GM12878 (cell line): Measurements from ENCODE around the gene PFKP. TPM values are rescaled to one million over a fixed set of nuclear protein-coding genes. Genes with fewer than 3 reads are reported as not detected.

Source experiments
- ATAC-seq: fragments of 200-7000 bp; cut with Tn5 transposase; 3 replicates; pipeline ENCODE4 v1.9.1; 2020; ENCODE audit warnings: mild to moderate bottlenecking, moderate library complexity
- BruUV-seq: library from RNA; stranded (reverse); fragments of 400-500 nt; replicated peaks from 2 replicates; lab custom pipeline; 2021; lab: Mats Ljungman, UMichigan
- CTCF ChIA-PET: fragments of 300-600 bp; sonication (Branson Sonifier 250); formaldehyde crosslinking; extraction: SDS; loops from one replicate; lab custom pipeline; 2021; ENCODE audit warnings: inconsistent platforms; lab: Yijun Ruan, JAX
- POLR2A ChIA-PET: fragments of 350-600 bp; formaldehyde crosslinking; extraction: SDS; loops from one replicate; lab custom pipeline; 2021; ENCODE audit warnings: inconsistent platforms; lab: Charles Lee
- RAD21 ChIA-PET: fragments of 300-600 bp; sonication (Branson Sonifier 250); formaldehyde crosslinking; loops from one replicate; lab custom pipeline; 2023; ENCODE audit warnings: antibody characterized with exemption; ENCODE audit not compliant: unreplicated experiment; lab: Charles Lee
- SMC1A ChIA-PET: fragments of 300-600 bp; sonication (Branson Sonifier 250); formaldehyde crosslinking; loops from one replicate; lab custom pipeline; 2023; ENCODE audit not compliant: unreplicated experiment, uncharacterized antibody; lab: Charles Lee
- DNase-seq: peaks from one replicate; pipeline ENCODE4 v3.0.0-alpha.2; 2011; ENCODE audit warnings: low read depth, low spot score
- FAIRE-seq: peaks from 3 replicates; lab custom pipeline; 2011; peaks lifted over from hg19 to GRCh38; lab: Jason Lieb, UNC
- H2AFZ ChIP-seq: 2 replicates; pipeline ENCODE4 v1.6.0; 2011; ENCODE audit warnings: low read depth, low read length, control low read depth; ENCODE audit not compliant: control insufficient read depth
- H3K27ac ChIP-seq: 2 replicates; pipeline ENCODE4 v1.5.1; 2011; ENCODE audit warnings: control low read depth; ENCODE audit not compliant: control insufficient read depth, insufficient read depth
- H3K27me3 ChIP-seq, 2 experiments: replicated peaks in 1 of 2; 2 replicates each; pipeline versions ENCODE4 v1.6.0 to v1.6.1; 2011; ENCODE audit warnings: low read length in 1 of 2; ENCODE audit not compliant: control insufficient read depth in 2 of 2, insufficient read depth in 2 of 2
- H3K36me3 ChIP-seq, 2 experiments: 2 replicates each; pipeline ENCODE4 v1.5.1; 2011; ENCODE audit warnings: low read length in 1 of 2; ENCODE audit not compliant: control insufficient read depth in 2 of 2, insufficient read depth in 2 of 2
- H3K4me1 ChIP-seq: 2 replicates; pipeline ENCODE4 v1.6.1; 2011; ENCODE audit warnings: mild to moderate bottlenecking, low read length, moderate library complexity, mixed read lengths; ENCODE audit not compliant: control insufficient read depth, insufficient read depth
- H3K4me2 ChIP-seq: 2 replicates; pipeline ENCODE4 v1.6.0; 2011; ENCODE audit warnings: control low read depth; ENCODE audit not compliant: control insufficient read depth, insufficient read depth
- H3K4me3 ChIP-seq: fragments of 200-600 bp; sonication (generic); 2 replicates; pipeline ENCODE4 v1.5.1; 2016
- H3K79me2 ChIP-seq: 2 replicates; pipeline ENCODE4 v1.6.0; 2011; ENCODE audit warnings: low read length; ENCODE audit not compliant: control insufficient read depth, insufficient read depth
- H3K9ac ChIP-seq: 2 replicates; pipeline ENCODE4 v1.8.0; 2011; ENCODE audit warnings: low read length, control low read depth, mixed read lengths; ENCODE audit not compliant: control insufficient read depth, insufficient read depth
- H3K9me3 ChIP-seq: replicated peaks from 3 replicates; pipeline ENCODE4 v1.5.1; 2011; ENCODE audit warnings: mild to moderate bottlenecking, low read length; ENCODE audit not compliant: control insufficient read depth, insufficient read depth
- H4K20me1 ChIP-seq: 2 replicates; pipeline ENCODE4 v1.6.0; 2011; ENCODE audit not compliant: control insufficient read depth, insufficient read depth
- ASH2L ChIP-seq: fragments of 300-600, 200-600 bp; sonication (generic); IDR thresholded peaks from 2 replicates; pipeline ENCODE4 v1.6.1; 2017; ENCODE audit warnings: low read depth, mild to moderate bottlenecking, borderline replicate concordance
- BCL11A ChIP-seq: IDR thresholded peaks from 2 replicates; pipeline ENCODE4 v1.6.1; 2011; ENCODE audit warnings: low read depth, low read length
- CBFB ChIP-seq: IDR thresholded peaks from 2 replicates; pipeline ENCODE4 v1.6.1; 2016; ENCODE audit warnings: antibody characterized with exemption, low read depth
- CREB1 ChIP-seq: IDR thresholded peaks from 2 replicates; pipeline ENCODE4 v1.6.1; 2012; ENCODE audit warnings: low read depth, mild to moderate bottlenecking, inconsistent platforms
- E2F4 ChIP-seq: IDR thresholded peaks from 2 replicates; pipeline ENCODE4 v1.6.1; 2012; ENCODE audit warnings: low read depth, low read length, improper control_type of control experiment
- E2F8 ChIP-seq: fragments of 450-650 bp; IDR thresholded peaks from 2 replicates; pipeline ENCODE4 v1.6.1; 2018; ENCODE audit warnings: mild to moderate bottlenecking, low read depth, moderate library complexity; ENCODE audit not compliant: partially characterized antibody
- ESRRA ChIP-seq: IDR thresholded peaks from 2 replicates; pipeline ENCODE4 v1.6.1; 2012; ENCODE audit warnings: mild to moderate bottlenecking, low read length, improper control_type of control experiment
- PAX5 ChIP-seq: IDR thresholded peaks from 2 replicates; pipeline ENCODE4 v1.6.1; 2011; ENCODE audit warnings: low read depth, low read length, borderline replicate concordance
- PBX3 ChIP-seq: IDR thresholded peaks from 2 replicates; pipeline ENCODE4 v1.6.1; 2011; ENCODE audit warnings: mild to moderate bottlenecking, low read depth, low read length, moderate library complexity; ENCODE audit not compliant: insufficient replicate concordance
- POLR2A ChIP-seq: IDR thresholded peaks from 2 replicates; pipeline ENCODE4 v1.6.1; 2011; ENCODE audit warnings: low read depth, mild to moderate bottlenecking, low read length
- YY1 ChIP-seq: IDR thresholded peaks from 2 replicates; pipeline ENCODE4 v1.6.1; 2011; ENCODE audit warnings: low read depth, mild to moderate bottlenecking, low read length
- ZNF207 ChIP-seq: fragments of 450-650 bp; IDR thresholded peaks from 2 replicates; pipeline ENCODE4 v1.6.1; 2014; ENCODE audit warnings: antibody characterized with exemption, mild to moderate bottlenecking, borderline replicate concordance
- WGBS: methylation state at CpG from one replicate; pipeline ENCODE4 v1.1.6; 2016; ENCODE audit warnings: low lambda C conversion rate; ENCODE audit not compliant: insufficient replicate concordance, insufficient coverage; ENCODE audit errors: missing lambda C conversion rate; 5-methylcytosine and 5-hydroxymethylcytosine counted together
- in situ Hi-C: fragments of 300-500 bp; cut with MboI; formaldehyde crosslinking; loops from 9 replicates; pipeline ENCODE4 v1.14.3; 2018; ENCODE audit warnings: mixed read lengths
- intact Hi-C: fragments of 100-400 bp; cut with micrococcal nuclease; formaldehyde crosslinking; loops from one replicate; pipeline ENCODE4 v1.14.2; 2022; ENCODE audit not compliant: unreplicated experiment
- polyA plus RNA-seq, 11 experiments: library from polyadenylated mRNA; depleted of rRNA in 4 of 11; unstranded in 6 of 11; stranded (reverse) in 5 of 11; fragments of >200 nt; fragmentation: Nextera tagmentation in 4 of 11; fragmentation: Illumina TruSeq in 1 of 11; extraction: Ambion mirVana in 4 of 11; extraction: Trizol in 1 of 11; gene quantifications; 1 replicate in 1 of 11; 2 replicates in 10 of 11; pipeline versions ENCODE4 v1.2.1 to v1.2.3, GENCODE V29; 2011 to 2016; ENCODE audit warnings: inconsistent platforms in 2 of 11, missing spikeins in 2 of 11, low read depth in 1 of 11
- total RNA-seq, 4 experiments: library from RNA; depleted of rRNA in 3 of 4; stranded (reverse); fragments of >200 nt in 3 of 4; fragmentation: Illumina TruSeq in 1 of 4; extraction: Trizol in 1 of 4; gene quantifications; 2 replicates each; pipeline versions ENCODE4 v1.2.1 to v1.2.3, GENCODE V29; 2013 to 2021

The PFKP gene
- total and polyA plus RNA-seq, 10 of the 15 experiments (the other 5 are each of a cell fraction or from before 2014, with no cell fraction given): 27.0 to 145 (median 95.7) TPM

- Histone ChIP-seq H3K4me2 (no peak overlapping the region), H3K4me1 (peaks cover 6% of the 10 kb centered on the region; the same call in 1 of the 2 replicates), H3K36me3 (no peaks in the 10 kb centered on the region), H3K27me3 (peaks cover 0 to 5% of the 10 kb centered on the region in 2 experiments; a peak in 3 of 4 replicates), H4K20me1 (no peaks in the 10 kb centered on the region), H3K27ac (no peak overlapping the region), H3K9me3 (no peaks in the 10 kb centered on the region), H3K9ac (no peak overlapping the region), H3K4me3 (no peak overlapping the region), H2AFZ (no peak overlapping the region), H3K79me2 (no peaks in the 10 kb centered on the region)
- POLR2A ChIA-PET: no interaction called here
- ATAC-seq: no peak
- in situ Hi-C loops: no loop called here
- no peak for DNase-seq
- RAD21 ChIA-PET: no interaction called here
- FAIRE-seq: no peak
- no TSS peak for BruUV-seq
- SMC1A ChIA-PET: no interaction called here
- intact Hi-C loops: no loop called here
- TF ChIP-seq ASH2L (no peak), YY1 (peak; percentile 58)
- WGBS: 47% methylated on average over 6 of the region's 6 CpGs
- CTCF ChIA-PET: interaction anchor here (1.3 to 1.8 kb wide), 2 partner anchors 11 to 13 kb away, joined by 4 to 12 read pairs; no protein-coding TSS in a partner anchor
Measured at GRCh38 chr10:3180355-3181025, 113.1 kb downstream of the PFKP start.

- ChIA-PET SMC1A (no interaction called here), CTCF (no interaction called here), POLR2A (no interaction called here), RAD21 (interaction anchor here (1.4 kb wide), 1 partner anchor 9 kb away, joined by 5 read pairs; no protein-coding TSS in a partner anchor)
- no peak for ATAC-seq
- H3K4me3 ChIP-seq: no peak overlapping the region
- H3K27me3 ChIP-seq: peaks cover 1 to 2% of the 10 kb centered on the region in 2 experiments; a peak in 2 of 4 replicates
- intact Hi-C loops (no loop called here), in situ Hi-C loops (no loop called here)
- H3K79me2 ChIP-seq: no peaks in the 10 kb centered on the region
- no peak for DNase-seq
- H3K36me3 ChIP-seq: no peaks in the 10 kb centered on the region
- H3K4me1 ChIP-seq: no peaks in the 10 kb centered on the region
- WGBS: 17% methylated on average over 6 of the region's 6 CpGs
- no peaks in the 10 kb centered on the region for H3K9me3 ChIP-seq
- no peak overlapping the region for H2AFZ ChIP-seq
- H4K20me1 ChIP-seq: no peaks in the 10 kb centered on the region
- no peak for FAIRE-seq
- H3K27ac ChIP-seq: no peak overlapping the region
- no peak overlapping the region for H3K9ac ChIP-seq
- H3K4me2 ChIP-seq: no peak overlapping the region
- no TSS peak for BruUV-seq
- TF ChIP-seq BCL11A (no peak), POLR2A (no peak), ZNF207 (no peak), PBX3 (no peak), ESRRA (no peak), PAX5 (no peak), CREB1 (no peak), E2F8 (no peak), CBFB (no peak), E2F4 (no peak)
Measured at GRCh38 chr10:3185386-3185785, 118.0 kb downstream of the PFKP start.
